GM20431 (cell line): ENCODE results near the gene RNF157.

Experiments used
- in situ Hi-C: fragments of 300-500 bp; cut with MseI, MboI; formaldehyde crosslinking; loops from one replicate; pipeline ENCODE4 v1.15.0; 2020; ENCODE audit warnings: low sequenced_read_pairs; ENCODE audit not compliant: unreplicated experiment

Gene RNF157

GRCh38 chr17:76134911-76135809, 105.1 kb downstream of the RNF157 start:
- in situ Hi-C loops: no loop called here

GRCh38 chr17:76132574-76133338, 107.5 kb downstream of the RNF157 start:
- in situ Hi-C loops: no loop called here

- in situ Hi-C loops: no loop called here
These were observed 108.4 kb downstream of the RNF157 start for GRCh38 chr17:76131692-76132573.

- in situ Hi-C loops: no loop called here
These were observed 109.1 kb downstream of the RNF157 start for GRCh38 chr17:76131051-76131691.

- in situ Hi-C loops: no loop called here
These were observed 109.8 kb downstream of the RNF157 start for GRCh38 chr17:76130473-76130872.

- in situ Hi-C loops: no loop called here
These were observed 114.4 kb downstream of the RNF157 start for GRCh38 chr17:76125922-76126321.

- in situ Hi-C loops: no loop called here
These were observed 115.0 kb downstream of the RNF157 start for GRCh38 chr17:76125391-76125675.

- in situ Hi-C loops: loop anchor here (5.0 kb wide), 1 partner anchor 158 kb away; no protein-coding TSS in a partner anchor
These were observed 115.5 kb downstream of the RNF157 start for GRCh38 chr17:76124582-76125390.

- in situ Hi-C loops: loop anchor here (5.0 kb wide), 1 partner anchor 158 kb away; no protein-coding TSS in a partner anchor
These were observed 116.3 kb downstream of the RNF157 start for GRCh38 chr17:76123749-76124581.

- in situ Hi-C loops: loop anchor here (5.0 kb wide), 1 partner anchor 159 kb away; no protein-coding TSS in a partner anchor
These were observed 117.1 kb downstream of the RNF157 start for GRCh38 chr17:76123191-76123499.

GRCh38 chr17:76122431-76123190, 117.7 kb downstream of the RNF157 start:
- in situ Hi-C loops: loop anchor here (5.0 kb wide), 1 partner anchor 160 kb away; no protein-coding TSS in a partner anchor

GRCh38 chr17:76121932-76122430, 118.3 kb downstream of the RNF157 start:
- in situ Hi-C loops: loop anchor here (5.0 kb wide), 1 partner anchor 160 kb away; no protein-coding TSS in a partner anchor

- in situ Hi-C loops: loop anchor here (5.0 kb wide), 1 partner anchor 162 kb away; no protein-coding TSS in a partner anchor
These were observed 119.7 kb downstream of the RNF157 start for GRCh38 chr17:76120658-76121008.

GRCh38 chr17:76119409-76120371, 120.6 kb downstream of the RNF157 start:
- in situ Hi-C loops: loop anchor here (5.0 kb wide), 1 partner anchor 163 kb away; no protein-coding TSS in a partner anchor

GRCh38 chr17:76115138-76115754, 125.0 kb downstream of the RNF157 start:
- in situ Hi-C loops: no loop called here

- in situ Hi-C loops: no loop called here
These were observed 128.3 kb downstream of the RNF157 start for GRCh38 chr17:76111956-76112355.
